Astrocyte of the cerebellum (primary cell): ENCODE results near the gene GIT2.
"Not testable (repeated sequence)": the region's sequence is repeated elsewhere in the genome, so short reads cannot be mapped to it uniquely, and the experiment has no call there.

ENCODE experiments used
- DNase-seq: peaks from one replicate; pipeline ENCODE4 v3.0.0-alpha.2; 2011; ENCODE audit warnings: low read depth
- H3K4me3 ChIP-seq: 2 replicates; pipeline ENCODE4 v1.5.1; 2011; ENCODE audit warnings: mild to moderate bottlenecking, low read depth, low read length, moderate library complexity
- in situ Hi-C: cut with HindIII; loops from 2 replicates; pipeline ENCODE4 v1.10.0; 2017; ENCODE audit warnings: low sequenced_read_pairs
- TF ChIP-seq, protein P1 (sequence below): IDR thresholded peaks from 2 replicates; pipeline ENCODE4 v1.5.1; 2012; ENCODE audit warnings: low read length, low read depth, moderate library complexity, mild to moderate bottlenecking; ENCODE audit errors: missing control alignments

Gene GIT2

DNA sequence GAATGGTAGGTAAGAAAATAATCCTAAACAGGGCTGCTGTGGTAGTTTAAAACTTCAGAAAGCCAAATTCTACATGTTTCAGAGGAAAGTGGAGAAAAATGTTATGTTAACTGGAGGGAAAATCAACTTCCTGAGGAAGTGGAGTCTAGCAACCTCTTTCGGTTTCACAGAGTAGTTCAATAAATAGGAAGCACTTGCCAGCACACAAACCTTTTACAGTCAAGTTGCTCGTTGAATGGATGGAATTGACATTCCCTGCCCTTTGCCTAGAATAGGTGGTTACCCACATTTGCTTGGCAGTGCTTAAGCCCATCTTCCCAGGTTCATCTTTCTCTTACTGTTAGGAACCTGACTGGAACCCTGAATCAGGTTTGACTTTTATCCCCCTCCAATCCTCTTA, 19.0 kb upstream of the GIT2 start:
- in situ Hi-C loops, result no loop called here
- no peak for DNase-seq
- H3K4me3 ChIP-seq, result no peak overlapping the region
- TF ChIP-seq, protein P1, sequence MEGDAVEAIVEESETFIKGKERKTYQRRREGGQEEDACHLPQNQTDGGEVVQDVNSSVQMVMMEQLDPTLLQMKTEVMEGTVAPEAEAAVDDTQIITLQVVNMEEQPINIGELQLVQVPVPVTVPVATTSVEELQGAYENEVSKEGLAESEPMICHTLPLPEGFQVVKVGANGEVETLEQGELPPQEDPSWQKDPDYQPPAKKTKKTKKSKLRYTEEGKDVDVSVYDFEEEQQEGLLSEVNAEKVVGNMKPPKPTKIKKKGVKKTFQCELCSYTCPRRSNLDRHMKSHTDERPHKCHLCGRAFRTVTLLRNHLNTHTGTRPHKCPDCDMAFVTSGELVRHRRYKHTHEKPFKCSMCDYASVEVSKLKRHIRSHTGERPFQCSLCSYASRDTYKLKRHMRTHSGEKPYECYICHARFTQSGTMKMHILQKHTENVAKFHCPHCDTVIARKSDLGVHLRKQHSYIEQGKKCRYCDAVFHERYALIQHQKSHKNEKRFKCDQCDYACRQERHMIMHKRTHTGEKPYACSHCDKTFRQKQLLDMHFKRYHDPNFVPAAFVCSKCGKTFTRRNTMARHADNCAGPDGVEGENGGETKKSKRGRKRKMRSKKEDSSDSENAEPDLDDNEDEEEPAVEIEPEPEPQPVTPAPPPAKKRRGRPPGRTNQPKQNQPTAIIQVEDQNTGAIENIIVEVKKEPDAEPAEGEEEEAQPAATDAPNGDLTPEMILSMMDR, result no peak

DNA sequence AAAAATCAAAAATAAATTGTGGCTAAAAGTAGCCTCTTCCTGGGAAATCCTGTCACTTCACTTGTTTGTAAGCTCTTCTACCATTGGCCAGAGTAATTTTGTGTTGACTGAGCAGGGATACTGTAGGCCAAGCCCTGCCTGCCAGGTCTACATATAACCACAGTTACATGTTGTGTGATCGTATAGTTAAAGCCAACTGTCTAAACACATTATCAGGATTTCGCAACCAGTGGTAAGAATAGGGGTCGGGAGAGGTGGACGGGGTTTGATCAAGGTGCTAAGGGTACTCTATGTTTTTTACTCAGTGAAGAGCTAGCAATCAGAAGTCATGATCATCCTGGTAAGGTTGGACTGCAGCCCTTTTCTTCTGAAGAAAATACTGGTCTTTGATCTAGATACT, 16.5 kb upstream of the GIT2 start:
- no peak for DNase-seq
- TF ChIP-seq, protein P1, result no peak
- in situ Hi-C loops, result no loop called here
- H3K4me3 ChIP-seq, result no peak overlapping the region

DNA sequence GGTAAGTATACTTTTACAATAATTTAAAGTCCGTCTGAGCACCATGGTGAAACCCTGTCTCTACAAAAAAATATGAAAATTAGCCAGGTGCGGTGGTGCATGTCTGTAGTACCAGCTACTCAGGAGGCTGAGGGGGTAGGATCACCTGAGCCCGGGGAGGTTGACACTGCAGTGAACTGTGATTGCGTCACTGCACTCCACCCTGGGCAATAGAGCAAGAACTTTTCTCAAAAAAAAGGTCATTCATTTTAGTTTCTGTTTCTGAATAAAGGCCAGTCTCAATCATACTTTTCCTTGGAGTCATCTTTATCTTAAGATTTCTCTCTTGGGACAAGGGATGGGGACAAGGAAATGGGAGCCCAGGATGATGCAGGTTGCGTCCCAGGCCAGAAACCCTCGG, 16.0 kb upstream of the GIT2 start:
- DNase-seq, result no peak
- no peak overlapping the region for H3K4me3 ChIP-seq
- TF ChIP-seq, protein P1, result no peak
- in situ Hi-C loops, result no loop called here

DNA sequence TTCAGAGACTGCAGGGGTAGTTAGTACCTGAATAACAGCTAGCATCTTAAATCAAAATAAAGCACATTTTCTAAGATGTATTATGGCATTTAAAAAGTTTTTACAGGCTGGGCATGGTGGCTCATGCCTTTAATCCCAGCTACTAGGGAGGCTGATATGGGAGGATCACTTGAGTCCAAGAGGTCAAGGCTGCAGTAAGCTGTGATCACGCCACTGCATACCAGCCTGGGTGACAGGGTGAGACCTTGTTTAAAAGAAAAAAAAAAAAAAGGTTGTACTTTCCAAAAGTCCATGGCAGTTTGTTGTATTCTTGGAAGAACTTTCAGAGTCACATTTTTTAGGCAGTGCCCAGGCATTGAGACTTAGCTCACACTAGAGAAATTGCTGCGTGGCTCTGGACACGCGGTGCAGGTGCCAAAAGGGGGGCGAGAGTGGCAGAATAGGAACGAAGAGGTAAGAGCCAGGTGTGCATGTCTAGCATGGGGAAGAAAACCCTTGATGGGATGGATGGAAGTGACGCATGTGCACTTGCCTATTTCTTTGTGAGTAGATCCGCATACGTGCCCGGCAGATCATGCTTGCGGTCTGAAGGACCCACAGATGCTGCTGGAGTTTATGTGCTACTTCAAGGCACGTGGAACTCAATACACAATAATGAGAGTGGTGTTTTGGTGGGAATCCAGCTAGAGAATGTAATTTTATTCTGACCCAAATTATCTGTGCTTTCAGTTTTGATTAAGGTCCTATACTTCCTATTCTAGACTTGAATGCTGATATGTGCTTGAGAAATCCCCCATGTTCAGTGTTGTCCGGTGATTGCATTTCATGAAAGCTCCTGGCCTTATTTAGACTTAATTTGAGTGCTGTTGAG, 14.9 kb upstream of the GIT2 start:
- H3K4me3 ChIP-seq, result no peak overlapping the region
- in situ Hi-C loops, result no loop called here
- TF ChIP-seq, protein P1, result no peak
- no peak for DNase-seq

DNA sequence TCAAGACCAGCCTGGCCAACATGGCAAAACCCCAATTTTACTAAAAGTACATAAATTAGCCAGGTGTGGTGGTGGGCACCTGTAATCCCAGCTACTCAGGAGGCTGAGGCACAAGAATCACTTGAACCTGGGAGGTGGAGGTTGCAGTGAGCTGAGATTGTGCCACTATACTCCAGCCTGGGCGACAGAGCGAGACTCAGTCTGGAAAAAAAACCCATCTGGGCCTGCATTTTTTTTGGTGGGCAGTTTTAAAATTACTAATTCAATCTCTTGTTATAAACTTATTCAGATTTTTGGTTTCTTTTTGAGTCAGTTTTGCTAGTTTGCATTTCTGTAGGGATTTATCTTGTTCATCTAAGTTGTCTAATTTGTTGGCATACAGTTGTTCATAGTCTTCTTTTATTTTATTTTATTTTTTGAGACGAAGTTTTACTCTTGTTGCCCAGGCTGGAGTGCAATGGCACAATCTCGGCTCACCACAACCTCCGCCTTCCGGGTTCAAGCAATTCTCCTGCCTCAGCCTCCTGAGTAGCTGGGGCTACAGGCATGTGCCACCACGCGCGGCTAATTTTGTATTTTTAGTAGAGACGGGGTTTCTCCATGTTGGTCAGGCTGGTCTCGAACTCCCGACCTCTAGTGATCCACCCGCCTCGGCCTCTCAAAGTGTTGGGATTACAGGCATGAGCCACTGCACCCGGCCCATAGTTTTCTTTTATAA, 12.7 kb upstream of the GIT2 start:
- DNase-seq, in situ Hi-C loops: not testable (repeated sequence)

DNA sequence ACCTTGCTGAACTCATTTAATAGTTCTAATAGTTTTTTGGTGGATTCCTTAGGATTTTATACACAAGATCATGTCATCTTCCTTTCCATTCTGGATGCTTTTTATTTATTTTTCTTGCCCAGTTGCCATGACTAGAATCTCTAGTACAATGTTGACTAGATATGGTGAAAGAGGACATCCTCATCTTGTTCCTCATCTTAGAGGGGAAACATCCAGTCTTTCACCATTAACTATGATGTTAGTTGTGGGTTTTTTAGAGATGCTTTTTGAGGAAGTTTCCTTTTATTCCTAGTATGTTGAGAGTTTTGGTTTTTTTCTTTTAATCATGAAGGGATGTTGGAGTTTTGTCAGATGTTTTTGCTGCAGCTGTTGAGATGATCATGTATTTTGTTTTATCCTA, 11.7 kb upstream of the GIT2 start:
- in situ Hi-C loops, result no loop called here
- H3K4me3 ChIP-seq, result no peak overlapping the region
- DNase-seq, result no peak
- TF ChIP-seq, protein P1, result no peak

More for the DNA sequence above, 12.7 kb upstream of the GIT2 start:
- not testable (repeated sequence) for H3K4me3 ChIP-seq

DNA sequence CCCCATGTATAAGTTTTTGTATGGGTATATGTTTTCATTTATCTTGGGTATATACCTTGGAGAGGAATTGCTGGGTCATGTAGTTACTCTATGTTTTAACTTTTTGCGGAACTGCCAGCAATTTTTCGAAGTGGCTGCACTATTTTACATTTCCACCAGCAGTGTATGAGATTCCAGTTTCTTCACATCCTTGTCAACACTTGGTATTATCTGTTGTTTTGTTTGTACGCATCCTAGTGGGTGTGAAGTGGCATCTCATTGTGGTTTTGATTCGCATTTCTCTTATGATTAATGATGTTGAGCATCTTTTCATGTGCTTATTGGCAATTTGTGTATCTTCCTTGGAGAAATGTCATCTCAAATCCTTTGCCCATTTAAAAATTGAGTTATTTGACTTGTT, 9.9 kb upstream of the GIT2 start:
- TF ChIP-seq, protein P1, result no peak
- DNase-seq, result no peak
- in situ Hi-C loops, result no loop called here
- H3K4me3 ChIP-seq, result no peak overlapping the region
